OCI-LY3 (cell line): ENCODE data around the gene MS4A7.

Experiments
- EZH2phosphoT487 ChIP-seq: fragments of 200-600 bp; shearing (Covaris generic); IDR thresholded peaks from 2 replicates; pipeline ENCODE4 v1.6.1; 2018; ENCODE audit warnings: antibody characterized with exemption, mixed run types, low read depth
- TF ChIP-seq, protein P1 (sequence below): fragments of 200-600, 300-600 bp; sonication (generic); IDR thresholded peaks from 2 replicates; pipeline ENCODE4 v1.5.1; 2014; ENCODE audit warnings: antibody characterized with exemption, low read length, low read depth

DNA sequence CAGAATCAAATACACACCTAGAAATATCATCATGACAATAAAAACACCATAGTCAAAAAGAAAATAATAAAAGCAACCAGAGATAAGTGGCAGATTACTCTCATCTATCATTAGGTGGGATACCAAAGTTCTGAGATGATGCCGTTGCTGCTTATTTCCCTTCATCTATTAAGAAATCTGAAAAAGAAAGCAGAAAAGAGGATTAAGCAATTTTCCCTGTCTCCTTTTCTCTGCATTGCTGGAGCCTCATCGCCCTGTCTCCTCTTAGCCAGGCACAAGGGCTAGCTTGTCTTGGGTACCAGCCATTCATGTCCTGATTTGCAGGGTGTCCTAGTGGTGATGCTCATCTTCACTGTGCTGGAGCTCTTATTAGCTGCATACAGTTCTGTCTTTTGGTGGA is 14.0 kb downstream of the MS4A7 start:
- TF ChIP-seq, protein P1, sequence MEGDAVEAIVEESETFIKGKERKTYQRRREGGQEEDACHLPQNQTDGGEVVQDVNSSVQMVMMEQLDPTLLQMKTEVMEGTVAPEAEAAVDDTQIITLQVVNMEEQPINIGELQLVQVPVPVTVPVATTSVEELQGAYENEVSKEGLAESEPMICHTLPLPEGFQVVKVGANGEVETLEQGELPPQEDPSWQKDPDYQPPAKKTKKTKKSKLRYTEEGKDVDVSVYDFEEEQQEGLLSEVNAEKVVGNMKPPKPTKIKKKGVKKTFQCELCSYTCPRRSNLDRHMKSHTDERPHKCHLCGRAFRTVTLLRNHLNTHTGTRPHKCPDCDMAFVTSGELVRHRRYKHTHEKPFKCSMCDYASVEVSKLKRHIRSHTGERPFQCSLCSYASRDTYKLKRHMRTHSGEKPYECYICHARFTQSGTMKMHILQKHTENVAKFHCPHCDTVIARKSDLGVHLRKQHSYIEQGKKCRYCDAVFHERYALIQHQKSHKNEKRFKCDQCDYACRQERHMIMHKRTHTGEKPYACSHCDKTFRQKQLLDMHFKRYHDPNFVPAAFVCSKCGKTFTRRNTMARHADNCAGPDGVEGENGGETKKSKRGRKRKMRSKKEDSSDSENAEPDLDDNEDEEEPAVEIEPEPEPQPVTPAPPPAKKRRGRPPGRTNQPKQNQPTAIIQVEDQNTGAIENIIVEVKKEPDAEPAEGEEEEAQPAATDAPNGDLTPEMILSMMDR: no peak
- no peak for TF ChIP-seq EZH2phosphoT487
